ENCODE data around the gene SMIM34.
"Not testable (repeated sequence)": the region's sequence is repeated elsewhere in the genome, so short reads cannot be mapped to it uniquely, and the experiment has no call there.

The SMIM34 gene, protein sequence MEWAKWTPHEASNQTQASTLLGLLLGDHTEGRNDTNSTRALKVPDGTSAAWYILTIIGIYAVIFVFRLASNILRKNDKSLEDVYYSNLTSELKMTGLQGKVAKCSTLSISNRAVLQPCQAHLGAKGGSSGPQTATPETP

DNA sequence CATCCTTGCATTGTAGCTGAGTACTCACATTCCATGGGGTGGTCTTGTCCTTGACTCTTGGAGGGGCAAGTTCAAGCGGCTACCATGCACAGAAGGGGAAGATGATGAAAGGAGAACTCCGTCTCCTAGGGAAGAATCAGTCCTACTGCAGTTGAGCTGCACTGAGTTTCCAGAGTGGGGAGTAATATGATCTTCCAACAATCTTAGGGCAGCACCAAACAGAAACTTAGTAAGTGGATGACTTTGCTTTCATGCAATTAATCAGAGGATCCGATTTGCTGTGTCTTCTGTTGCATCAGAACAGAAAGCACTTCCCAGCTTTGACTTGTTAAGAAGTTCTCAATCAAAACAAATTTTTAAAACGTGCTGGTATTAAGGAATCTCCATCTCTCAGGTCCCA lies at the start of gene SMIM34:
TSS of gene SMIM34 (minus strand) at position 147 of the 400 bp plus-strand sequence. CDS start at position 35, 112 bp downstream.
- not testable (repeated sequence) for DNase-seq (ENCODE audit: low read depth in 2 of 2); H3K4me3 ChIP-seq (replicated peaks in 1 of 2; ENCODE audit: low read depth in 2 of 2, low read length in 2 of 2)

DNA sequence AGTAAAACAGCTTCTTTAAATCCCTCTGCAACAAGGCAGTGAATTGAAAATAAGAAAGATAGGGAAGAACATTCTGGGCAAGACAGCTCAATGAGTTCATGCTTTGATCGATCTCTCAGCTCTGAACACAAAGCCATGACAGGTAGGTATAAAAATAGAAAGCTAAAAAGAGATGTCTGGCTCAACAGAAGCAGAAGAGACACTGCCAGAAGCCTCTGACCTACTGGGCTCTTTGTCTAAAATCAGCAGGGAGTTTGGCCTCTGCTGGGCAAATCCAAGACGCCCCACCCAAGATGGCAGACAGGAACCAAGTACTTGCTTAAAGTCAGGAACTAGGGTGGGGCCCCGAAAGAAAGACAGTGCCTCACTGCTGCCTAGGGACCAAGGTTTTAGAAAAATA lies 43.6 kb upstream of the SMIM34 start:
- not testable (repeated sequence) for H3K4me3 ChIP-seq (replicated peaks in 1 of 2; ENCODE audit: low read depth in 2 of 2, low read length in 2 of 2); DNase-seq (ENCODE audit: low read depth in 2 of 2)

GRCh38 chr21:34459426-34459825 lies 35.7 kb upstream of the SMIM34 start:
- not testable (repeated sequence) for DNase-seq (ENCODE audit: low read depth in 2 of 2); H3K4me3 ChIP-seq (replicated peaks in 1 of 2; ENCODE audit: low read depth in 2 of 2, low read length in 2 of 2)

DNA sequence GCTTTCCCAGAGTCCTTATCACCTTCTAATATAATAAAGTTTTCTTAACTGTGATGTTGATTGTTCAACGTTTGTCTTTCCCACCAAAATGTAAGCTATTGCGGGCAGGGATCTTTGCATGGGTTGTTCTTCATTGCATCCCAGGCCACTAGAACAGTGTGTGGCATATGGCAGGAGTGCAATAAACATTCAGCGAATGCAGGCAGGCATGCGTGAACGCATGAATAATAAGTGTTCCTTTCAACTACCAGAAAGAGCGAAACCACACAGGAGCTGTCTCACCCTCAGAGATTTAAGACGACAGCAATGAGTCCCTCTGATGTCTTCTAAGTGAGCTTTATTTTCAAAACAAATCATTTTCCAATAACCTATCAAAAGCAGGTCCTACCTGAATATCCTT lies 34.5 kb upstream of the SMIM34 start:
- not testable (repeated sequence) for H3K4me3 ChIP-seq (replicated peaks in 1 of 2; ENCODE audit: low read depth in 2 of 2, low read length in 2 of 2); DNase-seq (ENCODE audit: low read depth in 2 of 2)

DNA sequence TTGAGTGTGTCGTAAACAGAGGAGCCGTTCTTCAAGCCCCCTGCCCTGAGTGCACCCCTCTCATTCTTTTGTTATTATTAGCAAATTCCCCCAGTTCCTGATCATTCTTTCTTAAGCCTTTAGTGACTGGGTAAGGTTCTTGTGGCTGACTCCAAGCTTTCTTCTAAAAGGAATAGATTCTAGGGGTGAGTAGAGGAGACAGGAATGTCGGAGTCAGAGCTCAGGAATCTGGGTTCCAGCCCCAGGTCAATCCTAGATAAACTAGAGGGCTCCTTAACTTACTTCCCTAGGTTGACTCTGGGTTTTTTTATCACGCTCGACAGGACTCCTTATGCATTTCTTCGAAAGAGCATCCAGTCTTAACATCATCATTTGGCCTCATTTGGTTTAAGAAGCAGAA lies 32.4 kb upstream of the SMIM34 start:
- DNase-seq (ENCODE audit: low read depth in 2 of 2); H3K4me3 ChIP-seq (replicated peaks in 1 of 2; ENCODE audit: low read depth in 2 of 2, low read length in 2 of 2): not testable (repeated sequence)

DNA sequence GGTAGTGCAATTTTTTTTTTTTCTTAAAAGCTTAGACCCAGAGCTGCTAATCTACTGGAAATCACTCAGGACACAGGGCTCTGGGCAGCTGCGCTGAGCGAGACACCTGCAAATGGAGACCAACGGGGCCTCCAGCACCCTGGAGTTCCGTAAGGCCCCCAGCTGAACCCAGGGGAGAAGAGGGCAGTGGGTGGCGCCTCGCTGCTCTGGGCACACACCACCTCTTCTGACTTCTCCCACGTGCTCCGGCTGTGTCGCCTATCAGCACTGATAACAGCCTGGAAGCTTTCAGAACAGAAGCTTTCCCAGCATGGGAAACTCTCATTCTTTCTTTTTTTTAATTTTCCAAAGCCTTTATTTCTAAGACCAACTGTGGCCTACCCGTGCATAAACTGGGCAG lies 31.9 kb upstream of the SMIM34 start:
- not testable (repeated sequence) for DNase-seq (ENCODE audit: low read depth in 2 of 2); H3K4me3 ChIP-seq (replicated peaks in 1 of 2; ENCODE audit: low read depth in 2 of 2, low read length in 2 of 2)

- not testable (repeated sequence) for H3K4me3 ChIP-seq (replicated peaks in 1 of 2; ENCODE audit: low read depth in 2 of 2, low read length in 2 of 2); DNase-seq (ENCODE audit: low read depth in 2 of 2)
Measured at GRCh38 chr21:34447018-34447417, 23.3 kb upstream of the SMIM34 start.

GRCh38 chr21:34443486-34443885 lies 19.7 kb upstream of the SMIM34 start:
- not testable (repeated sequence) for DNase-seq (ENCODE audit: low read depth in 2 of 2); H3K4me3 ChIP-seq (replicated peaks in 1 of 2; ENCODE audit: low read depth in 2 of 2, low read length in 2 of 2)

- not testable (repeated sequence) for DNase-seq (ENCODE audit: low read depth in 2 of 2); H3K4me3 ChIP-seq (replicated peaks in 1 of 2; ENCODE audit: low read depth in 2 of 2, low read length in 2 of 2)
Measured at GRCh38 chr21:34429710-34430109, 6.0 kb upstream of the SMIM34 start.

- not testable (repeated sequence) for DNase-seq (ENCODE audit: low read depth in 2 of 2); H3K4me3 ChIP-seq (replicated peaks in 1 of 2; ENCODE audit: low read depth in 2 of 2, low read length in 2 of 2)
Measured at GRCh38 chr21:34428441-34428840, 4.7 kb upstream of the SMIM34 start.

GRCh38 chr21:34427339-34427738 lies 3.6 kb upstream of the SMIM34 start:
- not testable (repeated sequence) for H3K4me3 ChIP-seq (replicated peaks in 1 of 2; ENCODE audit: low read depth in 2 of 2, low read length in 2 of 2); DNase-seq (ENCODE audit: low read depth in 2 of 2)

DNA sequence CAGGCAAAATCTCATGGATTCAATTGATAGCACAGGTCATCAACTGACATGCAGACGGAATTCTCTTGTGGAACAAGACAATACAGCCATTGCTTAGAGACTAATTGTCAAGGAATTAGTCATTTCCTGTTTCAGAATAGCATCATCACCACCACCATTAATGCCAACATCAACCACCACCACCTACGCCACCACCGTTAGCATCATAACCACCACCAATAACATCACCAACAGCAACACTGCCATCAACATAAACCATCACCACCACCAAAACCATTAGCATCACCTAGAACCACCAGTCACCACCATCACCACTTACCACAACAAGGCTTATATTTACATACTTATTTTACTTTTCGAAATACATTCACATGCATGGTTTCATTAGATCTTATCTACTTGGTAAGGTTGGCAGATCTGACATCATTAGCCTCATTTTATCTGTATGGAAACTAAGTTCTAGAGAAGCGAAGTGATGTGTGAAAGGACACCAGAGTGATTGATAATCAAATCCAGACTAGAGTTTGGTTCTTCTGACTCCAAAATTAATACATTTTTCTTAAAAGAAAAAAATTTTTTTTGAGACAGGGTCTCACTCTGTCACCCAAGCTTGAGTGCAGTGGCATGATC lies 6.2 kb downstream of the SMIM34 start:
- not testable (repeated sequence) for H3K4me3 ChIP-seq (replicated peaks in 1 of 2; ENCODE audit: low read depth in 2 of 2, low read length in 2 of 2); DNase-seq (ENCODE audit: low read depth in 2 of 2)

DNA sequence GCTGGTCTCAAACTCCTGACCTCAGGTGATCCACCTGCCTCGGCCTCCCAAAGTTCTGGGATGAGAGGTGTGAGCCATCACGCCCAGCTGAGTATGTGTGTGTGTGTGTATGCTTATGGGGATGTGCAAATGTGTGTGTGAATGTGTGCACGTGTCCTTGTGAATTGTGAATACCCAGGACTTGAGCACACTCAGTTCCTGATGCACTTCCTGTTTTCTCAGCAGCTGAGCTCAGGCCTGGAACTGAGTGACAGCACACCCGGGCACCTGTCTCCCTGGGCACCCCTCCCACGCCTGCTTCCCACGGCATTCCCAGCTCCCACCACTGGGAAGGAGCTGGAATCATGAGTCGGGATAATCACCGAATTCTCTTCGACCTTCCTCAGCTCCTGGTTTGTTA lies 16.5 kb downstream of the SMIM34 start:
- not testable (repeated sequence) for DNase-seq (ENCODE audit: low read depth in 2 of 2); H3K4me3 ChIP-seq (replicated peaks in 1 of 2; ENCODE audit: low read depth in 2 of 2, low read length in 2 of 2)

- not testable (repeated sequence) for H3K4me3 ChIP-seq (replicated peaks in 1 of 2; ENCODE audit: low read depth in 2 of 2, low read length in 2 of 2); DNase-seq (ENCODE audit: low read depth in 2 of 2)
Measured at GRCh38 chr21:34406676-34407075, 17.1 kb downstream of the SMIM34 start.

GRCh38 chr21:34406102-34406501 lies 17.6 kb downstream of the SMIM34 start:
- DNase-seq (ENCODE audit: low read depth in 2 of 2) = not testable (repeated sequence)

DNA sequence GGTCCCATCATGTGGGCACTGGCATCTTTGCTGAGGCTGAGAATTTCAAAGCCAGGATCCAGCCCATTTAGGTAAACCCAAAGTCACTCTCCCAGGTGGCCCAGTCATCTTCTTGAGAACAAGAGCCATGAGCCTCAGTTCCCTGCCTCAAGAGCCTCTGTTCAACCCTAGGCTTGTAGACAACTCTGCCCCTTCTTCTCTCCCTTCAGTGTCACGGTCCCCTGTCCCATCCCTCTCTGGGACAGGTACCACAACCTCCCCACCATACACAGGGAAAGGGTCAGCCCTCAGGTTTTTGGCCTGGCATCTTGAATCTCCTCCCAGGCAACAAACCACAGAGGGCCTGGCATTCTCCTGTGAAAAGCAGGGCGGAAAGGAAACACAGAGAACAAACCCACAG lies 18.1 kb downstream of the SMIM34 start:
- not testable (repeated sequence) for DNase-seq (ENCODE audit: low read depth in 2 of 2); H3K4me3 ChIP-seq (replicated peaks in 1 of 2; ENCODE audit: low read depth in 2 of 2, low read length in 2 of 2)

More at GRCh38 chr21:34406102-34406501, 17.6 kb downstream of the SMIM34 start:
- not testable (repeated sequence) for H3K4me3 ChIP-seq (replicated peaks in 1 of 2; ENCODE audit: low read depth in 2 of 2, low read length in 2 of 2)

GRCh38 chr21:34404742-34405141 lies 19.0 kb downstream of the SMIM34 start:
- H3K4me3 ChIP-seq (replicated peaks in 1 of 2; ENCODE audit: low read depth in 2 of 2, low read length in 2 of 2); DNase-seq (ENCODE audit: low read depth in 2 of 2): not testable (repeated sequence)

- H3K4me3 ChIP-seq (replicated peaks in 1 of 2; ENCODE audit: low read depth in 2 of 2, low read length in 2 of 2); DNase-seq (ENCODE audit: low read depth in 2 of 2): not testable (repeated sequence)
Measured at GRCh38 chr21:34400522-34400921, 23.2 kb downstream of the SMIM34 start.

DNA sequence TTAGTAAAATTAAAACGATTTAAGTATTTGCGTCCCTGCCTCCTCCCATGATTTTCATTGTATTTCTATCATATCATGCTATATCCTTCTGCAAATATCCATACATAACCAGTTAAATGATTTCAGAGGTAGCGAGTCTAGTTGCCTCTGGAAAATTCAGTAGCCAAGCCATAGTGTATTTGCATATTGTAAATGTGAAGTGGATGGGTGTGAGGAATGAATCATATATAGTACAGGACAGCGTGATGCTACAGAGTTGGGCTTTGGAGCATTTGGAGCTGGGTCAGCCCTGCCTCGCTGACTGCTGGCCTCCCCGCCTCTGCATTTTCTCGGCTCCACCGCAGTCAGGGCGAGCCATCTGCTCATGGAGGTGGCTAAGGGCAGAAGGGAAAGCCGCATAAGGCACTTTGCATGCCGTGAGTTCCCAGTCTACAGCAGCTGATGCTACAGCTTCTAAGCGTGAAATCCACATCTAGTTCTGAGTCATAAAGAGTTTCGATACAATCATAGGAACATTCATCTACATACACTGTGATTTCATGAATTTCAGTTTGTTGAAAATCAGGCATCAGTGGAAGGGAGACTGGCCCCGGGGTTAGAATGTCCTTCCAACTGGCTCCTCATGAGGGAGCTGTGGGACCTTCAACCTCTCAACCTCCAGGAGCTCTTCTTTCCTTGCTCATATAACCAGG lies 39.9 kb downstream of the SMIM34 start:
- not testable (repeated sequence) for DNase-seq (ENCODE audit: low read depth in 2 of 2); H3K4me3 ChIP-seq (replicated peaks in 1 of 2; ENCODE audit: low read depth in 2 of 2, low read length in 2 of 2)

Data from cardiac fibroblast (primary cell).